ENCODE data around the gene SH2D3A.

SH2D3A gene

DNA sequence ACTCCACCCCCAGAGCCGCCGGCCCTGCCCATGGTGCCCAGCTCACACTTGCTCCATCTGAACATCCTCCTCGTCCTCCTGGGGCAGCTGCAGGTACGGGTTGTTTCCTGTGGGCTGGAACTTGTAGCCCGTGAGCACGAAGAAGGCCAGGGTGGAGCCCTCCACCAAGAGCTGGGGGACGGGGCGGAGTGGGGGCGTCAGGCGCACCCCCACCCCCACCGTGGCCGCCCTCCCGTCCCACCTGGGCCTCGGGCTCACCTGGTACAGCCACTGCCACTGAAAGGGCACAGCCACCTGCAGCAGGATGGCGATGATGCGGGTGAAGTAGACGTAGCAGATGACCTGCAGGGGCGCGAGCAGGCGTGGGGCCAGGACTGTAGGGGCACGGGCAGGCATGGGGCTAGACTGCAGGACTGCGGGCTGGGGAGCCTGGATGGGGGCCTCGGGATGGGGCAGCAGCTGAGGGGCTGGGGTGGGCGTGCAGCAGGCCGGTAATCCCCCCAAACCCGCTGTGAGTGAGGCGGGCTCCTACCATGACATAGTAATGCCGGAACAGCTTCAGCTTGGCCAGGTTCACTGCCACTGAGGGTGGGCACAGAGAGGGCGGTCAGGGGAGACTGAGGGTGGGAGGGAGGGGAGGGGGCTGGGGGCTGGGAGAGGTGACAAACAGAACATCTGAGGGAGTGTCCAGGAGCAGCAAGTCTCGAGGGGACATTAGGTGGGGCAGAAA, 36.1 kb downstream of the SH2D3A start:
- H3K4me3 Mint-ChIP-seq = no peak overlapping the region
- H3K9me3 Mint-ChIP-seq (ENCODE audit: low read depth) = no peaks in the 10 kb centered on the region
- no peak overlapping the region for H3K27ac Mint-ChIP-seq
- peaks cover 4% of the 10 kb centered on the region for H3K4me1 Mint-ChIP-seq (ENCODE audit: low read depth)
- H3K27me3 Mint-ChIP-seq = no peaks in the 10 kb centered on the region
- H3K36me3 Mint-ChIP-seq = peaks cover 6% of the 10 kb centered on the region

DNA sequence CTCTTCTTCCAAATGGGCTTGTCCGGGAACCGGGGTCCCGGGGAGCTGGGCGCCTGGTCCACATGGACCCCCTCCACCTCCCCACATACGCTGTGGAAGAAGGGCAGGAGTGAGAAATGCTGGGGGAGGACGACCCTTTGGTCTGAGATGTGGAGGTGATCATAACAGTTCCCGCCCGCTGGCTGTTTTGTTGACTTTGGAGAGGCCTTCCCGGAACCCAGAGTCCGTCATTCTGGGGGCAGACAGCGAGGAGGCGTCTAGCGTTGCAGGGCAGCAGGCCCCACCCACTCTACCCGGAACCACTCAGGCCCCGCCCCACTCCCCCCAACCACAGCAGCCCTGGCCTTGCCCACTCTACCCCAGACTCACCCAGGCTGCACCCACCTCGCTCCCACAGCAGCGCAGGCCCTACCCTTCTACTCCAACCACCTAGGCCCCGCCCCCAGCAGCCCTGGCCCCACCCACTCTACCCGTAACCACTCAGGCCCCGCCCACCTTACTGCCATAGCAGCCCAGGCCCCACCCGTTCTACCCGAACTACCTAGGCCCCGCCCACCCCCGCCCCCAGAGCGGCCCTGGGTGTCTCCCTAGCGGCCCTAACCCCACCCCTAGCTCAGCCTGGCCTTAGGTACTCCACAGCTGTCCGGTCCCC, 37.0 kb downstream of the SH2D3A start:
- H3K27ac Mint-ChIP-seq = no peak overlapping the region
- peaks cover 6% of the 10 kb centered on the region for H3K36me3 Mint-ChIP-seq
- H3K27me3 Mint-ChIP-seq = no peaks in the 10 kb centered on the region
- peaks cover 5% of the 10 kb centered on the region for H3K4me1 Mint-ChIP-seq (ENCODE audit: low read depth)
- H3K9me3 Mint-ChIP-seq (ENCODE audit: low read depth) = no peaks in the 10 kb centered on the region
- no peak overlapping the region for H3K4me3 Mint-ChIP-seq

DNA sequence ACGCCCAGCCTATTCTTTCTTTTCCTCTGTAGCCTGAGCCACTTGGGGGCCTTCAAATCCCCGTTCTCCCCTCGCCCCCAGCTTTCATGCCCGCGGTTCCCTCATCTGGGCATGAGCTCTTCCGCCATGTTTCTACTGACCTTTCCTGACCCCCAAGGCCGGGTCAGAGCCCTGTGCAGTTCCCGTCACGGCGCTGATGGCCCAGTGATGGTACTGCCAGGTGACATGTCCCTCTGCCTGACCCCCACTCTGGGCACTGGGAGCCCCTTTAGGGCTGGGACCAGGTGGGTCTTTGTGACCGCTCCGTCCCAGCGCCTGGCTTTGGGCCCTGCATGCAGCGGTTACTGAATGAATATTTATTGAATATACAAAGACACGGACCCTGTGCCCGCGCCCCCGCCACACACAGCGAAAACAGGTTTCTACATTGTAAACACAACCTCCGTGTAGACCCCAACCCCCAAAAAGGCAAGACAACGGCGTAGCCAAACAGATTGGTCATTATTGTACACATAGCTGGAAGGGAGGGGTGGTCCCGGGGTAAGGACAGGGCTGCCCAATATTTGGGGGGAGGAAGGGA, 37.6 kb downstream of the SH2D3A start:
- no peak overlapping the region for H3K4me3 Mint-ChIP-seq
- no peaks in the 10 kb centered on the region for H3K9me3 Mint-ChIP-seq (ENCODE audit: low read depth)
- H3K36me3 Mint-ChIP-seq = peaks cover 6% of the 10 kb centered on the region
- no peaks in the 10 kb centered on the region for H3K27me3 Mint-ChIP-seq
- H3K4me1 Mint-ChIP-seq (ENCODE audit: low read depth) = peaks cover 6% of the 10 kb centered on the region
- H3K27ac Mint-ChIP-seq = no peak overlapping the region

DNA sequence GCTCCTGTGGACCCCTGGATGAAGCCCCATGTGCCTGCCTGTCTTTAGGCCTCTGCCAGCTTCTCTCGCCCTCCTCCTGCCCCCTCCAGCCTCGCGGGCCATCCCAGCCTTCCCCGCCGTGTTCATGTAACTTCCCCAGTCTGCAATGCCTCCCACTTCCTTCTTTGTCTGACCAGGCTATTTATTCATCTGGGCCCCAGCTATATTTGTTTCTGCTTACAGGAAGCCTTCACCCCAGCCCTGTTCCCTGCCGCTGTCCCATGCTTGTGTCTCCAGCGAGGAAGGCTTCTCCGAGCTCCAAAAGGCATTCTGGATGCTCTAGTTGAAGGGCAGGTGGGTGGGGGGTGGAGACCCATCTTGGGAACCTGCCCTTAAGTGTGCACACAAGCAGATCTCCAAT, 38.9 kb downstream of the SH2D3A start:
- Mint-ChIP-seq H3K27me3 (no peaks in the 10 kb centered on the region), H3K4me3 (no peak overlapping the region), H3K27ac (no peak overlapping the region), H3K9me3 (ENCODE audit: low read depth) (no peaks in the 10 kb centered on the region), H3K4me1 (ENCODE audit: low read depth) (peaks cover 9% of the 10 kb centered on the region), H3K36me3 (peaks cover 6% of the 10 kb centered on the region)

DNA sequence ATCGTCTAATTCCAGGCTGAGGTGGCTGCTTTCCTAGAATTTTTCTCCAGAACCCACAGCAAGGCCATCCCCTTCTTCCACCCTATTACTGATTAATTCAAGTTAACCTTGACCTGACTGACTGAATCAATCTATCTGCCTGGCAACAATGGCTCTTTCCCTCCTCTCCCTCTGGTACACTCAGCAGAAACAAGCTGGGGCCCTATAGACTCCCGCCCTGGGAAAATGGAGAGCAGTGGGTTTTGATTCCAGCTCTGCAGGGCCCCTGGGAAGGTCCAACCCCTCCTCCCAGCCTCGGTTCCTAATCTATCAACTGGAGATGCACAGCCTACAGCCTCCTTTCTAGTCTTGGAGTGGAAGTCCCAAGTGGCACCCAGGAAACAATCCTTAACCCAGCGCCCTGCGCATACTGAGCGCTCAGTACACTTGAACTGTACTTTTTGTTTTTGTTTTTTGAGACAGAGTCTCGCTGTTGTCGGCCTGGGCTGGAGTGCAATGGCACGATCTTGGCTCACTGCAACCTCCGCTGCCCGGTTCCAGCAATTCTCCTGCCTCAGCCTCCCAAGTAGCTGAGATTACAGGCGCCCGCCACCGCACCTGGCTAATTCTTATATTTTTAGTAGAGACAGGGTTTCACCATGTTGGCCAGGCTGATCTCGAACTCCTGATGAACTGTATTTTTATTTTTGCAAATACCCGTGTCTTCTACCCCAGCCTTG, 41.6 kb downstream of the SH2D3A start:
- Mint-ChIP-seq H3K36me3 (no peaks in the 10 kb centered on the region), H3K4me1 (ENCODE audit: low read depth) (peaks cover 10% of the 10 kb centered on the region), H3K27ac (no peak overlapping the region)

DNA sequence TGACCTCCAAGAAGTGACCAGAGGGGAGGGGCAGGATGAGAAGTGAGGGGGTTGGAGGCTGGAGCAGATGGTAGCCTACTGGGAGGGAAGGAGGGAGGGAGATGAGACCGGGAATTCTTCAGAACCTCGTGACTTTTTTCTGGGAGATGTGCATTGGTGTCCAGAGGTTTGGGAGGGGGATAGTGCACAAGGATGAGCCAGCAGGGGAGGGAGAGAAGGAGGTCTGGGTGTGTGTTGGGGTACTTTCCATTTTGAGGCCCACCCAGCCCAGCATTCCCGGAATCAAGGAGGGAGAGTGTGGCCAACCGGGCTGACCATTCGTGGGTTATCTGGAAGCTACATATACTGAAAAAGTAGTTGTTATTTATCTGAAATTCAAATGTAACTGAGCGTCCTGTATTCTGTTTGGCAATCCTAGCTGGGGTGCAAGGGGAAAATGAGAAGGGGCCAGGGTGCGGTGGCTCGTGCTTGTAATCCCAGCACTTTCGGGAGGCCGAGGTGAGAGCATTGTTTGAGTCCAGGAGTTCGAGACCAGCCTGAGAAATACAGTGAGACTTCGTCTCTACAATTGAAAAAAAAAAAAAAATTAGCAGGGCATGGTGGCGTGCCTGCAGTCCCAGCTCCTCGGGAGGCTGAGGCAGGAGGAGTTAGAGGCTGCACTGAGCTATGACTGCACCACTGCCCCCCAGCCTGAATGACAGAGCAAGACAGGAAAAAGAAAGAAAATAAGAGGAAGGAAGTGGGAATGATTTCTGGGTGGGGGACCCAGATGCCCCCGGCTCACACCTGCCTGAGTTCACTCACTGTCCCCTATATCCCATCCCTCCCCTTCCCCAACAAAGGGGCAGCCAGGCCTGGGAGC, 42.4 kb downstream of the SH2D3A start:
- Mint-ChIP-seq H3K4me1 (ENCODE audit: low read depth) (peaks cover 10% of the 10 kb centered on the region), H3K27me3 (no peaks in the 10 kb centered on the region), H3K9me3 (ENCODE audit: low read depth) (no peaks in the 10 kb centered on the region), H3K36me3 (no peaks in the 10 kb centered on the region), H3K27ac (no peak overlapping the region), H3K4me3 (no peak overlapping the region)

More for the DNA sequence above, 41.6 kb downstream of the SH2D3A start:
- no peak overlapping the region for H3K4me3 Mint-ChIP-seq
- no peaks in the 10 kb centered on the region for H3K9me3 Mint-ChIP-seq (ENCODE audit: low read depth)
- no peaks in the 10 kb centered on the region for H3K27me3 Mint-ChIP-seq

DNA sequence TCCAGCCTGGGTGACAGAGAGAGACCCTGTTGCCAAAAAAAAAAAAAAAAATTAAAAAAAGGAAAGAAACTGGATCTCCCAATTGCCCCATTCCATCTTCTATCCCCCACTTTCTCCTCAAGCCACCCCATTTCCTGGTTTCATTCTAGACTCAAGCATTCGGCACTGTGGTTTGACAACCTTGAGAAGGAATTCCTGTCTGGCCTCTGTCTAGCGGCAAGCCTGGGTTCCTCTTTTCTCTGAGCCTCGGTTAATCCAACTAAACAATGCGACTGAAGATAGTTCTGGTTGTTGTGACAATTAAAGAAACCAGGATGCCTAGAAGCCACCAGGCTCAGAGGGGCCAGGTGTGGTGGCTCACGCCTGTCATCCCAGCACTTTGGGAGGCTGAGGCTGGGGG, 43.5 kb downstream of the SH2D3A start:
- Mint-ChIP-seq H3K4me3 (no peak overlapping the region), H3K27me3 (no peaks in the 10 kb centered on the region)

DNA sequence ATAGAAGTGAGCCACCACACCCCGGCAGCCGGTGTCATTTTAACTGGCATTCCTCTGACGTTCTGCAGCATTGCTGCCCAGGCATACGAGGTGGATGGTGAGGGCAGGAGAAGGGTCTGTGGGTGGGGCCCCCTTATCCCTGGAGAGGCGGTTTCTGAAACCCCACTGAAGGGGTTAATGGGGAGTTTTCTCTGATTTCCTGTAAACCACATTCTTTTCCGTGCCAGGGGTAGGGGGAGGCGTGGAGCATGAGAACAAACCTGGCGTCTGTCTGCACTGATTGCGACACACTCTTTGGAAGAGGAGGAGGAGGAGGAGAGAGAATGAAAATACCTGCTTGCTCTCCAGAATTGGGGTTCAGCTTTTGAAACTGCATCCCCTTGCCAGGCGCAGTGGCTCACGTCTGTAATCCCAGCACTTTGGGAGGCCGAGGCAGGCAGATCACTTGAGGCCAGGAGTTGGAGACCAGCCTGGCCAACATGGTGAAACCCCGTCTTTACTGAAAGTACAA, 44.1 kb downstream of the SH2D3A start:
- Mint-ChIP-seq H3K4me1 (ENCODE audit: low read depth) (peaks cover 10% of the 10 kb centered on the region), H3K4me3 (no peak overlapping the region), H3K36me3 (no peaks in the 10 kb centered on the region), H3K27ac (no peak overlapping the region), H3K9me3 (ENCODE audit: low read depth) (no peaks in the 10 kb centered on the region), H3K27me3 (no peaks in the 10 kb centered on the region)

More for the DNA sequence above, 43.5 kb downstream of the SH2D3A start:
- Mint-ChIP-seq H3K4me1 (ENCODE audit: low read depth) (peaks cover 10% of the 10 kb centered on the region), H3K27ac (no peak overlapping the region), H3K9me3 (ENCODE audit: low read depth) (no peaks in the 10 kb centered on the region), H3K36me3 (no peaks in the 10 kb centered on the region)

DNA sequence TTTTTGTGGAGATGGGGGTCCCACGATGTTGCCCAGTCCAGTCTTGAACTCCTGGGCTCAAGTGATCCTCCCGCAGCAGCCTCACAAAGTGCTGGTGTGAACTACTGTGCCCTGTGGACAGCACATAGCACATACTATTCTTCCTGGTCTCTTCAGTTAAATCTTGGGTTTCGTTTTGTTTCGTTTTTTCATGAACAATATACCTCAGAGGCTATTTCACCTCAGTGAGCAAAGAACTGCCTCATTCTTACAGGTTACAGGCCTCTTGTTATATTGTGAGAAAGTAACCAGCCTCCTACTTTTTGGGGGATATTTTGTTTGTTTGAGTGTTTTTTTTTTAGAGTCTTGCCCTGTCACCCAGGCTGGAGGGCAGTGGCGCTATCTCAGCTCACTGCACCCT, 45.5 kb downstream of the SH2D3A start:
- peaks cover 3% of the 10 kb centered on the region for H3K36me3 Mint-ChIP-seq
- peaks cover 14% of the 10 kb centered on the region for H3K4me1 Mint-ChIP-seq (ENCODE audit: low read depth)
- H3K4me3 Mint-ChIP-seq = no peak overlapping the region
- H3K27me3 Mint-ChIP-seq = no peaks in the 10 kb centered on the region
- no peak overlapping the region for H3K27ac Mint-ChIP-seq
- H3K9me3 Mint-ChIP-seq (ENCODE audit: low read depth) = no peaks in the 10 kb centered on the region

DNA sequence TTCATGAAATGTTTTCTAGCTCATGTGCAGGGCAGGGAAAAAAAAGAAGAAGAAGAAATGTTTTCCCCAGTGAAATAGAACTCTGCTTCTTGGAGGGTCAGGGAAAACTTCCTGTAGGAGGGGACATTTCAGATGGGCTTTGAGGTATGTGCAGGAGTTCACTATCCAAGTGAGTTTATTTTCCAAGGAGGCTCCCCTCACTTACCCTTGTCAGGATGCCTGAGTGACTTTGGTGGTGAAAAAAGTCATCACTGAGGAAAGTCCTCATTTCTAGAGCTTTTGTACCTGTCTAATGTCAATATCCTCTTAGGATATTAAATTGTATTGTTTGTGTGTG, 46.1 kb downstream of the SH2D3A start:
- Mint-ChIP-seq H3K4me1 (ENCODE audit: low read depth) (peaks cover 14% of the 10 kb centered on the region), H3K4me3 (no peak overlapping the region), H3K9me3 (ENCODE audit: low read depth) (no peaks in the 10 kb centered on the region), H3K27me3 (no peaks in the 10 kb centered on the region), H3K27ac (no peak overlapping the region), H3K36me3 (peaks cover 3% of the 10 kb centered on the region)

DNA sequence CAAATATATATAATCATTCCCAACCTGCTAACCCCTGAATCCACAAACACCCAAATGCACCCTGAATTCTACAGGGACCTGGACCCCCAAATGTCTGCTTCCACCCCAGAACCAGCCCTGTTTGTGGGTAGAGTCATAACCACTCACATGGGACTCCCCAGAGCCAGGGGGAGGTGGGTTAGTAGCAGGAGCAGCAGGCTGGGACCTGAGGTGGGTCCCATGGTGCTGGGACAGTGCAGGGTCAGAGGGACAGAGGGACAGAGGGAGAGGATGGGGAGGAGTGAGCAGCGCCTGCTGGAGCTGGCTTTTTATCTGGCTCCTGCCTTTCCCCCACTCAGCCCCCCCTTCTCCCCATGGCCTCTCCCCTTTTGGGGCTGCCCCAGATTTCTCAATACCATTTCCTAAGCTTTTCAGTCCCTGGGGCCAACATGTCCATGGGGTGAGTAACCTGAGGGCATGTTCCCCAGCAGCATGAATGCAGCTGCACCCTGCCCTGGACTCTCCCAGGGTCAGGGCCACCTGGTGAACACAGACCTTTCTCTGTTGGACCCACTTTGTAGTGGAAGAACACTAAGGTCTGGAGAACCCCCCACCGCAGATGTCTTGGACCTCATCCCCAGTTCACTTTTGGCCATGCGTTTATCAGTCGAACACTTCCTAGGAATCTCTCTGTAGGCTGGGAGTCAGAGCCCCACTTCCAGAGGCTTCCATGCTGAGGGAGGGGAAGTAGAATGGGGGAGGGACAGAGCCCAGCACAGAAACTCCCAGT, 46.7 kb downstream of the SH2D3A start, which contains the start of gene C3:
TSS of gene C3 (minus strand) at position 282 of the 769 bp plus-strand sequence. CDS start at position 221, 61 bp downstream.
- no peaks in the 10 kb centered on the region for H3K9me3 Mint-ChIP-seq (ENCODE audit: low read depth)
- no peaks in the 10 kb centered on the region for H3K27me3 Mint-ChIP-seq
- peak within 1 kb of the TSS; percentile 19 for H3K27ac Mint-ChIP-seq
- no peak within 1 kb of the TSS for H3K4me3 Mint-ChIP-seq
- peaks cover 3% of the 10 kb centered on the region for H3K36me3 Mint-ChIP-seq
- H3K4me1 Mint-ChIP-seq (ENCODE audit: low read depth) = peaks cover 11% of the 10 kb centered on the region

DNA sequence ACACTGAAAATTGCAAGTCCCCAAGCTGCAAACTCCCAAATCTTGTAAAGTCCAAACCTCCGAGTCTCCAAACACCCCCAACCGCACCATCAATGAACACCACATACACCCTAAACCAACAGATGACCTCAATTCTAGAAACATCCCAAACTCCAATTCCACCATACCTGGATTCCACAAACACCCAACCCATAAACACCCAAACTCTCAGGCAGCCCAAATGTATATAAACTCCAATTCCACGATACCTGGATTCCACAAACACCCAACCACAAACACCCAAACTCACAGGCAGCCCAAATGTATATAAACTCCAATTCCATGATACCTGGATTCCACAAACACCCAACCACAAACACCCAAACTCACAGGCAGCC, 47.3 kb downstream of the SH2D3A start:
- Mint-ChIP-seq H3K27me3 (no peaks in the 10 kb centered on the region), H3K36me3 (peaks cover 3% of the 10 kb centered on the region), H3K4me3 (no peak overlapping the region), H3K27ac (no peak overlapping the region), H3K4me1 (ENCODE audit: low read depth) (peaks cover 7% of the 10 kb centered on the region), H3K9me3 (ENCODE audit: low read depth) (no peaks in the 10 kb centered on the region)

DNA sequence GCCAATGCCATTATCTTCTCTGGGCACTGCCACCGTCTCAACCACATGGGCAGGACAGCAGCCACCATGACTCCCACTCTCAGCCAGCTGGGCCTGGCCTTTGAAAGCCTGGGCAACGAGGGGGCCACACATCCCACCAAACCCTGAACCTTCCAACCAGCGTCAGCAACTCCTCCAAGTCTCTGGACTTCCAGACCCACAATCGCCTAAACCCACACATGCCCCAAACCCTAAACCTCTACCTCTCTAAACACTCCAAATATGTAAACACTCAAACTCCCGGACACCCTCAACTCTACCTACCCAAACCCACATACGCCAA, 47.7 kb downstream of the SH2D3A start:
- peaks cover 3% of the 10 kb centered on the region for H3K36me3 Mint-ChIP-seq
- H3K27ac Mint-ChIP-seq = peak overlapping the region; percentile 19
- H3K4me3 Mint-ChIP-seq = no peak overlapping the region
- no peaks in the 10 kb centered on the region for H3K9me3 Mint-ChIP-seq (ENCODE audit: low read depth)
- H3K27me3 Mint-ChIP-seq = no peaks in the 10 kb centered on the region
- peaks cover 7% of the 10 kb centered on the region for H3K4me1 Mint-ChIP-seq (ENCODE audit: low read depth)

Data from activated naive CD8-positive, alpha-beta T cell (primary cell).